PC-3 (cell line): ENCODE measurements around the gene ZNF423.

Experiments used
- CTCF ChIP-seq: fragments of 300-600 bp; sonication (generic); conservative IDR thresholded peaks from 2 replicates; pipeline ENCODE4 v1.5.1; 2017; ENCODE audit warnings: antibody characterized with exemption, low read depth, mild to moderate bottlenecking, low read length
- EZH2phosphoT487 ChIP-seq: fragments of 300-600 bp; sonication (generic); IDR thresholded peaks from 2 replicates; pipeline ENCODE4 v1.6.1; 2018; ENCODE audit warnings: mild to moderate bottlenecking, antibody characterized with exemption, low read length, borderline replicate concordance

GRCh38 chr16:49457196-49457595 lies 398.7 kb downstream of the ZNF423 start:
- TF ChIP-seq EZH2phosphoT487 (no peak), CTCF (no peak)
